ENCODE measurements around the gene UTF1.

Gene UTF1

GRCh38 chr10:133201948-133202725, 27.9 kb upstream of the UTF1 start:
- ChIA-PET POLR2A (no interaction called here), CTCF (no interaction called here)
- Histone ChIP-seq H3K36me3 (ENCODE audit: control insufficient read depth in 2 of 2, insufficient read depth in 1 of 2, low read length in 2 of 2) (no peaks in the 10 kb centered on the region), H3K4me3 (ENCODE audit: low read depth, low read length) (no peak overlapping the region), H3K4me1 (ENCODE audit: control insufficient read depth, insufficient read depth, low read length) (no peaks in the 10 kb centered on the region), H3K9me3 (ENCODE audit: control insufficient read depth, insufficient read depth, low read depth, low read length) (no peaks in the 10 kb centered on the region), H3K27ac (ENCODE audit: extremely low read depth, low read depth, low read length) (no peak overlapping the region)
- TF ChIP-seq MEIS1 (CRISPR knock-in tag; IDR thresholded peaks at IDR 0.05; ENCODE audit: borderline replicate concordance) (no peak), CTCF (tag by site-specific recombination; IDR thresholded peaks at IDR 0.05) (no peak), SCRT1 (tag by site-specific recombination; IDR thresholded peaks at IDR 0.05; ENCODE audit: borderline replicate concordance) (no peak), ZNF311 (tag by site-specific recombination; IDR thresholded peaks at IDR 0.05; ENCODE audit: borderline replicate concordance) (no peak), ZNF707 (tag by site-specific recombination; IDR thresholded peaks at IDR 0.05) (no peak), ZNF146 (tag by site-specific recombination; IDR thresholded peaks at IDR 0.05) (no peak), SP7 (tag by site-specific recombination; IDR thresholded peaks at IDR 0.05) (no peak), ZNF791 (tag by site-specific recombination; IDR thresholded peaks at IDR 0.05) (no peak), KLF7 (tag by site-specific recombination; IDR thresholded peaks at IDR 0.05; ENCODE audit: borderline replicate concordance) (no peak), GFI1B (tag by site-specific recombination; IDR thresholded peaks at IDR 0.05) (no peak), HOXD13 (CRISPR knock-in tag; IDR thresholded peaks at IDR 0.05; ENCODE audit: borderline replicate concordance) (no peak), ZNF521 (tag by site-specific recombination; IDR thresholded peaks at IDR 0.05) (no peak), ZBTB7A (tag by site-specific recombination; IDR thresholded peaks at IDR 0.05; ENCODE audit: low read depth) (no peak), ZNF169 (tag by site-specific recombination; IDR thresholded peaks at IDR 0.05) (no peak), ZNF548 (tag by site-specific recombination; IDR thresholded peaks at IDR 0.05) (no peak), ZNF133 (tag by site-specific recombination; IDR thresholded peaks at IDR 0.05) (no peak), ZNF571 (tag by site-specific recombination; IDR thresholded peaks at IDR 0.05) (no peak), FEZF1 (tag by site-specific recombination; IDR thresholded peaks at IDR 0.05) (no peak)
- TF ChIP-seq, protein P1, sequence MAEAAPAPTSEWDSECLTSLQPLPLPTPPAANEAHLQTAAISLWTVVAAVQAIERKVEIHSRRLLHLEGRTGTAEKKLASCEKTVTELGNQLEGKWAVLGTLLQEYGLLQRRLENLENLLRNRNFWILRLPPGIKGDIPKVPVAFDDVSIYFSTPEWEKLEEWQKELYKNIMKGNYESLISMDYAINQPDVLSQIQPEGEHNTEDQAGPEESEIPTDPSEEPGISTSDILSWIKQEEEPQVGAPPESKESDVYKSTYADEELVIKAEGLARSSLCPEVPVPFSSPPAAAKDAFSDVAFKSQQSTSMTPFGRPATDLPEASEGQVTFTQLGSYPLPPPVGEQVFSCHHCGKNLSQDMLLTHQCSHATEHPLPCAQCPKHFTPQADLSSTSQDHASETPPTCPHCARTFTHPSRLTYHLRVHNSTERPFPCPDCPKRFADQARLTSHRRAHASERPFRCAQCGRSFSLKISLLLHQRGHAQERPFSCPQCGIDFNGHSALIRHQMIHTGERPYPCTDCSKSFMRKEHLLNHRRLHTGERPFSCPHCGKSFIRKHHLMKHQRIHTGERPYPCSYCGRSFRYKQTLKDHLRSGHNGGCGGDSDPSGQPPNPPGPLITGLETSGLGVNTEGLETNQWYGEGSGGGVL (tag by site-specific recombination; IDR thresholded peaks at IDR 0.05): no peak
- TF ChIP-seq, protein P2, sequence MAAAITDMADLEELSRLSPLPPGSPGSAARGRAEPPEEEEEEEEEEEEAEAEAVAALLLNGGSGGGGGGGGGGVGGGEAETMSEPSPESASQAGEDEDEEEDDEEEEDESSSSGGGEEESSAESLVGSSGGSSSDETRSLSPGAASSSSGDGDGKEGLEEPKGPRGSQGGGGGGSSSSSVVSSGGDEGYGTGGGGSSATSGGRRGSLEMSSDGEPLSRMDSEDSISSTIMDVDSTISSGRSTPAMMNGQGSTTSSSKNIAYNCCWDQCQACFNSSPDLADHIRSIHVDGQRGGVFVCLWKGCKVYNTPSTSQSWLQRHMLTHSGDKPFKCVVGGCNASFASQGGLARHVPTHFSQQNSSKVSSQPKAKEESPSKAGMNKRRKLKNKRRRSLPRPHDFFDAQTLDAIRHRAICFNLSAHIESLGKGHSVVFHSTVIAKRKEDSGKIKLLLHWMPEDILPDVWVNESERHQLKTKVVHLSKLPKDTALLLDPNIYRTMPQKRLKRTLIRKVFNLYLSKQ (tag by site-specific recombination; IDR thresholded peaks at IDR 0.05; ENCODE audit: borderline replicate concordance): no peak
